PC-3 (cell line): ENCODE results near the gene CRIP3.

Source experiments
- EZH2 ChIP-seq: fragments of 300-600 bp; sonication (generic); IDR thresholded peaks from one replicate; pipeline ENCODE4 v1.6.1; 2017; ENCODE audit warnings: antibody characterized with exemption, mild to moderate bottlenecking, low read length; ENCODE audit not compliant: unreplicated experiment
- EZH2phosphoT487 ChIP-seq: fragments of 300-600 bp; sonication (generic); IDR thresholded peaks from 2 replicates; pipeline ENCODE4 v1.6.1; 2018; ENCODE audit warnings: mild to moderate bottlenecking, antibody characterized with exemption, low read length, borderline replicate concordance
- TF ChIP-seq, protein P1 (sequence below): fragments of 300-600 bp; sonication (generic); conservative IDR thresholded peaks from 2 replicates; pipeline ENCODE4 v1.5.1; 2017; ENCODE audit warnings: antibody characterized with exemption, low read depth, mild to moderate bottlenecking, low read length

DNA sequence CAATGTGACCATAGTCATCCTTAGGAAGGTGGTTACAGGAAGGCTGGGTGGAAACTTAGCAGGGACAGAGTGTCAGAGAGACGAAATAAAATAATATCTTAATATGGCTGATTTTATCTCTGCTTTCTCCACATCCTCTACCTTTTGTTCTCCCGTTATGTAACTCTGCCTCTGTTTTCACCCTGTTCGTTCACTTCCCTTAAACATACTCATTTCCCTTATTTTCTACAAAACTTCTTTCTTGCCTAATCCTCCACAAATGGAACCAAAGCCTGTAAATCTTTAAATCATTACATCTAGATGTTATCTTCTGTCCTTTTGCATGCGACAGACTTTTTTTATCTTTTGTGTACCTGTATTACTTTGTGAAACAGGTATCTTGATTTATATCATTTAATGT, 23.3 kb upstream of the CRIP3 start:
- TF ChIP-seq, protein P1, sequence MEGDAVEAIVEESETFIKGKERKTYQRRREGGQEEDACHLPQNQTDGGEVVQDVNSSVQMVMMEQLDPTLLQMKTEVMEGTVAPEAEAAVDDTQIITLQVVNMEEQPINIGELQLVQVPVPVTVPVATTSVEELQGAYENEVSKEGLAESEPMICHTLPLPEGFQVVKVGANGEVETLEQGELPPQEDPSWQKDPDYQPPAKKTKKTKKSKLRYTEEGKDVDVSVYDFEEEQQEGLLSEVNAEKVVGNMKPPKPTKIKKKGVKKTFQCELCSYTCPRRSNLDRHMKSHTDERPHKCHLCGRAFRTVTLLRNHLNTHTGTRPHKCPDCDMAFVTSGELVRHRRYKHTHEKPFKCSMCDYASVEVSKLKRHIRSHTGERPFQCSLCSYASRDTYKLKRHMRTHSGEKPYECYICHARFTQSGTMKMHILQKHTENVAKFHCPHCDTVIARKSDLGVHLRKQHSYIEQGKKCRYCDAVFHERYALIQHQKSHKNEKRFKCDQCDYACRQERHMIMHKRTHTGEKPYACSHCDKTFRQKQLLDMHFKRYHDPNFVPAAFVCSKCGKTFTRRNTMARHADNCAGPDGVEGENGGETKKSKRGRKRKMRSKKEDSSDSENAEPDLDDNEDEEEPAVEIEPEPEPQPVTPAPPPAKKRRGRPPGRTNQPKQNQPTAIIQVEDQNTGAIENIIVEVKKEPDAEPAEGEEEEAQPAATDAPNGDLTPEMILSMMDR: no peak
- TF ChIP-seq EZH2phosphoT487 (no peak), EZH2 (no peak)
